Karpas-422 (cell line): Measurements from ENCODE around the gene KIAA0319L. TPM values are rescaled to one million over a fixed set of nuclear protein-coding genes. Genes with fewer than 3 reads are reported as not detected.

Experiments
- DNase-seq: peaks from one replicate; pipeline ENCODE4 v3.0.0-alpha.2; 2015
- H2AFZ ChIP-seq: fragments of 200-600 bp; sonication (generic); 2 replicates; pipeline ENCODE4 v1.6.1; 2014; ENCODE audit warnings: antibody characterized with exemption, low read length, mixed read lengths
- H3K27ac ChIP-seq: fragments of 200-600 bp; sonication (generic); 2 replicates; pipeline ENCODE4 v1.5.1; 2014; ENCODE audit warnings: mild to moderate bottlenecking, low read length, moderate library complexity
- H3K27me3 ChIP-seq: fragments of 200-600 bp; sonication (generic); 2 replicates; pipeline ENCODE4 v1.6.1; 2014; ENCODE audit warnings: low read length, mixed read lengths
- H3K36me3 ChIP-seq: fragments of 200-600 bp; sonication (generic); 2 replicates; pipeline ENCODE4 v1.6.1; 2014; ENCODE audit warnings: low read length, mixed read lengths; ENCODE audit not compliant: insufficient read depth
- H3K4me1 ChIP-seq: fragments of 200-600 bp; sonication (generic); 2 replicates; pipeline ENCODE4 v1.6.1; 2014; ENCODE audit warnings: mild to moderate bottlenecking, low read length, mixed read lengths
- H3K4me2 ChIP-seq: fragments of 200-600 bp; sonication (generic); 2 replicates; pipeline ENCODE4 v1.6.1; 2014; ENCODE audit warnings: low read length, low read depth, mild to moderate bottlenecking; ENCODE audit not compliant: poor library complexity, severe bottlenecking
- H3K4me3 ChIP-seq: fragments of 200-600 bp; sonication (generic); 2 replicates; pipeline ENCODE4 v1.5.1; 2014; ENCODE audit warnings: mild to moderate bottlenecking, antibody characterized with exemption, low read length, mixed read lengths
- H3K79me2 ChIP-seq: fragments of 200-600 bp; sonication (generic); 2 replicates; pipeline ENCODE4 v1.6.1; 2014; ENCODE audit warnings: mild to moderate bottlenecking, low read length, mixed read lengths
- H3K9ac ChIP-seq: fragments of 200-600 bp; sonication (generic); 2 replicates; pipeline ENCODE4 v1.6.0; 2014; ENCODE audit warnings: low read length
- H3K9me2 ChIP-seq: fragments of 200-600 bp; sonication (generic), shearing (Covaris generic); replicated peaks from 2 replicates; pipeline ENCODE4 v1.6.0; 2014; ENCODE audit warnings: mild to moderate bottlenecking, low read length, moderate library complexity; ENCODE audit not compliant: insufficient read depth
- H3K9me3 ChIP-seq: fragments of 300-700, 200-600 bp; sonication (generic); 2 replicates; pipeline ENCODE4 v1.6.1; 2014; ENCODE audit warnings: low read length, mixed read lengths
- H4K20me1 ChIP-seq: fragments of 200-600 bp; sonication (generic); 2 replicates; pipeline ENCODE4 v1.6.1; 2014; ENCODE audit warnings: mild to moderate bottlenecking, antibody characterized with exemption, low read length, low read depth; ENCODE audit not compliant: insufficient read depth
- total RNA-seq: library from RNA; depleted of rRNA; stranded (reverse); fragments of >200 nt; shearing (Covaris generic); gene quantifications from 2 replicates; pipeline ENCODE4 v1.2.3, GENCODE V29; 2014; ENCODE audit warnings: low replicate concordance

Gene KIAA0319L
- total RNA-seq, 1 experiment from 2014 or later: 34.0 TPM

- Histone ChIP-seq H3K9me3 (no peaks in the 10 kb centered on the region), H3K36me3 (0 out of 2 replicates have a peak, but pooled peaks cover 2% of the 10 kb centered on the region), H2AFZ (no peak overlapping the region), H3K9ac (no peak overlapping the region), H4K20me1 (no peaks in the 10 kb centered on the region), H3K4me3 (no peak overlapping the region), H3K9me2 (no peaks in the 10 kb centered on the region), H3K27ac (no peak overlapping the region), H3K4me1 (no peaks in the 10 kb centered on the region), H3K79me2 (peaks cover 32% of the 10 kb centered on the region), H3K4me2 (no peak overlapping the region), H3K27me3 (no peaks in the 10 kb centered on the region)
- no peak for DNase-seq
Observed at GRCh38 chr1:35499652-35500176, 57.5 kb downstream of the KIAA0319L start.

- Histone ChIP-seq H3K36me3 (0 out of 2 replicates have a peak, but pooled peaks cover 5% of the 10 kb centered on the region), H3K4me2 (no peak overlapping the region), H3K9me2 (no peaks in the 10 kb centered on the region), H3K27me3 (no peaks in the 10 kb centered on the region), H4K20me1 (no peaks in the 10 kb centered on the region), H3K27ac (no peak overlapping the region), H3K9ac (no peak overlapping the region), H3K79me2 (peaks cover 30% of the 10 kb centered on the region; the same call in 1 of the 2 replicates), H3K4me3 (no peak overlapping the region), H2AFZ (no peak overlapping the region), H3K4me1 (no peaks in the 10 kb centered on the region), H3K9me3 (no peaks in the 10 kb centered on the region)
- DNase-seq: no peak
Observed at GRCh38 chr1:35499231-35499630, 58.0 kb downstream of the KIAA0319L start.

- Histone ChIP-seq H3K4me1 (no peaks in the 10 kb centered on the region), H3K36me3 (0 out of 2 replicates have a peak, but pooled peaks cover 7% of the 10 kb centered on the region), H3K4me3 (no peak overlapping the region), H3K79me2 (peaks cover 21% of the 10 kb centered on the region; the same call in 1 of the 2 replicates), H3K9ac (no peak overlapping the region), H4K20me1 (no peaks in the 10 kb centered on the region), H3K27ac (no peak overlapping the region), H3K9me2 (no peaks in the 10 kb centered on the region), H3K4me2 (no peak overlapping the region), H2AFZ (no peak overlapping the region), H3K9me3 (no peaks in the 10 kb centered on the region), H3K27me3 (no peaks in the 10 kb centered on the region)
- DNase-seq: no peak
Observed at GRCh38 chr1:35497571-35497970, 59.6 kb downstream of the KIAA0319L start.

- Histone ChIP-seq H3K9me3 (no peaks in the 10 kb centered on the region; the same call in 1 of the 2 replicates), H3K36me3 (peaks cover 12% of the 10 kb centered on the region), H3K27me3 (no peaks in the 10 kb centered on the region), H3K4me3 (no peak overlapping the region), H3K79me2 (peaks cover 17% of the 10 kb centered on the region), H2AFZ (no peak overlapping the region), H3K27ac (no peak overlapping the region), H3K9me2 (no peaks in the 10 kb centered on the region), H4K20me1 (no peaks in the 10 kb centered on the region), H3K9ac (no peak overlapping the region), H3K4me1 (no peaks in the 10 kb centered on the region; the same call in 1 of the 2 replicates), H3K4me2 (no peak overlapping the region)
- no peak for DNase-seq
Observed at GRCh38 chr1:35490250-35490649, 67.0 kb downstream of the KIAA0319L start.

DNA sequence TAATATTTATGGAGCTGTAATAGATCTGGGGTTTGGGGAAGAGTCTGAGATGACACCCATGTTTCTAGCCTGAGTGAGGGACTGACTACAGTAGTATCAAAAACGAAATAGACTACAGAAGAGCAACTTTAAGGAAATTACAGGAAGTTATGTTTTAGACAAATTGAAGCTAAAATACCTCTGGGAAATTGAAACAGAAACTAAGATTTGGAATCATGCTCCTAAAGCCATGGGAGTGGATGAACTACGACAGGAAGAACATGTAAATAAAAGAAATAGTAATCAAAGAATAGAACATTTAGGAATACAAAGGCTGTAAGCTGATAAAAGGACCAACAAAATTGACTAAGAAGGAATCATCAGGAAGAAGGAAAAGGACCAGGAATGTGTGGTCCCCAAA lies 68.9 kb downstream of the KIAA0319L start:
- peaks cover 14% of the 10 kb centered on the region for H3K79me2 ChIP-seq
- no peak overlapping the region for H2AFZ ChIP-seq
- H3K36me3 ChIP-seq: peaks cover 8% of the 10 kb centered on the region
- no peaks in the 10 kb centered on the region for H4K20me1 ChIP-seq
- H3K4me3 ChIP-seq: no peak overlapping the region
- no peaks in the 10 kb centered on the region for H3K27me3 ChIP-seq
- H3K9ac ChIP-seq: no peak overlapping the region
- no peak overlapping the region for H3K27ac ChIP-seq
- H3K4me2 ChIP-seq: no peak overlapping the region
- no peaks in the 10 kb centered on the region; the same call in 1 of the 2 replicates for H3K4me1 ChIP-seq
- no peaks in the 10 kb centered on the region for H3K9me2 ChIP-seq
- DNase-seq: no peak
- no peaks in the 10 kb centered on the region; the same call in 1 of the 2 replicates for H3K9me3 ChIP-seq

GRCh38 chr1:35486858-35487408 lies 70.3 kb downstream of the KIAA0319L start:
- Histone ChIP-seq H3K4me2 (no peak overlapping the region), H3K4me1 (no peaks in the 10 kb centered on the region; the same call in 1 of the 2 replicates), H2AFZ (no peak overlapping the region), H3K4me3 (no peak overlapping the region), H3K9ac (no peak overlapping the region), H3K27ac (no peak overlapping the region), H3K36me3 (peaks cover 5% of the 10 kb centered on the region), H4K20me1 (no peaks in the 10 kb centered on the region), H3K9me3 (no peaks in the 10 kb centered on the region; the same call in 1 of the 2 replicates), H3K9me2 (no peaks in the 10 kb centered on the region), H3K79me2 (peaks cover 14% of the 10 kb centered on the region), H3K27me3 (no peaks in the 10 kb centered on the region)
- no peak for DNase-seq

GRCh38 chr1:35481229-35481628 lies 76.0 kb downstream of the KIAA0319L start:
- peaks cover 6% of the 10 kb centered on the region for H3K36me3 ChIP-seq
- no peaks in the 10 kb centered on the region for H3K9me3 ChIP-seq
- no peak overlapping the region for H3K9ac ChIP-seq
- no peak overlapping the region for H3K4me3 ChIP-seq
- no peak overlapping the region for H3K27ac ChIP-seq
- no peaks in the 10 kb centered on the region for H3K27me3 ChIP-seq
- no peak overlapping the region for H3K4me2 ChIP-seq
- no peak for DNase-seq
- no peaks in the 10 kb centered on the region; the same call in 1 of the 2 replicates for H3K4me1 ChIP-seq
- no peak overlapping the region for H2AFZ ChIP-seq
- H4K20me1 ChIP-seq: no peaks in the 10 kb centered on the region
- H3K79me2 ChIP-seq: peaks cover 4% of the 10 kb centered on the region; the same call in 1 of the 2 replicates
- H3K9me2 ChIP-seq: no peaks in the 10 kb centered on the region

GRCh38 chr1:35477870-35478269 lies 79.3 kb downstream of the KIAA0319L start:
- H4K20me1 ChIP-seq: no peaks in the 10 kb centered on the region
- no peak overlapping the region for H3K4me2 ChIP-seq
- no peak overlapping the region for H3K9ac ChIP-seq
- H3K4me3 ChIP-seq: no peak overlapping the region
- no peaks in the 10 kb centered on the region for H3K4me1 ChIP-seq
- no peak for DNase-seq
- no peaks in the 10 kb centered on the region for H3K9me3 ChIP-seq
- no peak overlapping the region for H2AFZ ChIP-seq
- H3K27me3 ChIP-seq: no peaks in the 10 kb centered on the region
- H3K27ac ChIP-seq: no peak overlapping the region
- H3K36me3 ChIP-seq: peaks cover 17% of the 10 kb centered on the region
- H3K79me2 ChIP-seq: peaks cover 4% of the 10 kb centered on the region; the same call in 1 of the 2 replicates
- H3K9me2 ChIP-seq: no peaks in the 10 kb centered on the region
